Diencephalon (tissue), 1 donor: Measurements from ENCODE around the gene PROSER2. TPM values are rescaled to one million over a fixed set of nuclear protein-coding genes. Genes with fewer than 3 reads are reported as not detected.

Experiments used
- total RNA-seq: library from RNA; depleted of rRNA; stranded (reverse); fragments of >200 nt; gene quantifications from one replicate; pipeline ENCODE4 v1.2.3, GENCODE V29; 2014

The PROSER2 gene
- total RNA-seq: 0.92 TPM

GRCh38 chr10:11823122-11823988 is at the start of gene PROSER2:
PROSER2 (plus strand) TSS chr10:11823356; CDS start chr10:11852078, 28,722 bp downstream.

Other genes starting within 250 kb of the PROSER2 start
- 29.8 TPM for gene USP6NL, start 211.7 kb upstream of the PROSER2 start, total RNA-seq
- gene ECHDC3, start 81.0 kb upstream of the PROSER2 start, total RNA-seq: 1.6 TPM
- 22.6 TPM for gene UPF2, start 219.5 kb downstream of the PROSER2 start, total RNA-seq
- gene DHTKD1, start 245.6 kb downstream of the PROSER2 start, total RNA-seq: 66.2 TPM